HG02852 (cell line): ENCODE results near the gene SNRPA.
"Not testable (repeated sequence)": the region's sequence is repeated elsewhere in the genome, so short reads cannot be mapped to it uniquely, and the experiment has no call there.

Source experiments
- ATAC-seq: cut with Tn5 transposase; IDR thresholded peaks from one replicate; pipeline ENCODE4 v1.9.1; 2021; ENCODE audit warnings: mild to moderate bottlenecking, moderate library complexity; ENCODE audit not compliant: unreplicated experiment

Gene SNRPA

GRCh38 chr19:40811478-40812341, 60.7 kb downstream of the SNRPA start:
- ATAC-seq, result no peak

GRCh38 chr19:40812571-40812970, 61.6 kb downstream of the SNRPA start:
- not testable (repeated sequence) for ATAC-seq

- ATAC-seq, result no peak
Measured at GRCh38 chr19:40813182-40813581, 62.2 kb downstream of the SNRPA start.
